WTC11 (cell line): ENCODE results near the gene BUB1. TPM values are rescaled to one million over a fixed set of nuclear protein-coding genes. Genes with fewer than 3 reads are reported as not detected.

Experiments
- ATAC-seq: fragments of 200-7000 bp; cut with Tn5 transposase; 2 replicates; pipeline ENCODE4 v1.10.0; 2021; ENCODE audit warnings: mild to moderate bottlenecking, moderate library complexity
- CTCF ChIA-PET: fragments of 300-600 bp; sonication (Branson Sonifier 250); formaldehyde crosslinking; loops from one replicate; lab custom pipeline; 2021; ENCODE audit warnings: antibody characterized with exemption; lab: Charles Lee
- POLR2A ChIA-PET: fragments of 350-600 bp; sonication (Branson Sonifier 250); formaldehyde crosslinking; loops from one replicate; lab custom pipeline; 2021; ENCODE audit warnings: antibody characterized with exemption; lab: Charles Lee
- DNase-seq: peaks from one replicate; pipeline ENCODE4 v3.0.0; 2021; ENCODE audit warnings: low spot score
- H3K27ac Mint-ChIP-seq: 2 replicates; pipeline ENCODE4 v1.8.0; 2021; ENCODE audit warnings: mixed read lengths
- H3K27me3 Mint-ChIP-seq: 2 replicates; pipeline ENCODE4 v1.8.0; 2021; ENCODE audit warnings: low read depth, mild to moderate bottlenecking, moderate library complexity, mixed read lengths
- H3K36me3 Mint-ChIP-seq: 2 replicates; pipeline ENCODE4 v1.8.0; 2021; ENCODE audit warnings: mixed read lengths
- H3K4me1 Mint-ChIP-seq: 2 replicates; pipeline ENCODE4 v1.8.0; 2022; ENCODE audit warnings: mixed read lengths
- H3K4me3 Mint-ChIP-seq: 2 replicates; pipeline ENCODE4 v1.8.0; 2021; ENCODE audit warnings: mild to moderate bottlenecking, moderate library complexity, mixed read lengths
- H3K9me3 Mint-ChIP-seq: 2 replicates; pipeline ENCODE4 v1.8.0; 2021; ENCODE audit warnings: mixed read lengths
- CDX4 ChIP-seq: fragments of 250-450 bp; sonication (Bioruptor Pico); IDR thresholded peaks from 2 replicates; pipeline ENCODE4 v1.9.0; 2021; ENCODE audit warnings: moderate library complexity, mild to moderate bottlenecking, inconsistent platforms, borderline replicate concordance
- ETV6 ChIP-seq: sonication (generic); formaldehyde crosslinking; IDR thresholded peaks from 2 replicates; pipeline ENCODE4 v1.8.1; 2022; ENCODE audit warnings: mild to moderate bottlenecking, missing genetic modification reagents
- KAT7 ChIP-seq: sonication (generic); formaldehyde crosslinking; IDR thresholded peaks from 2 replicates; pipeline ENCODE4 v1.8.1; 2023; ENCODE audit warnings: missing genetic modification reagents, mild to moderate bottlenecking, borderline replicate concordance
- NFATC4 ChIP-seq: fragments of 250-450 bp; sonication (Bioruptor Pico); IDR thresholded peaks from 2 replicates; pipeline ENCODE4 v1.9.0; 2021; ENCODE audit warnings: mild to moderate bottlenecking
- NR1H2 ChIP-seq: sonication (generic); formaldehyde crosslinking; IDR thresholded peaks from 2 replicates; pipeline ENCODE4 v1.9.0; 2021; ENCODE audit warnings: mild to moderate bottlenecking, moderate library complexity, missing genetic modification reagents
- PRRX2 ChIP-seq: fragments of 250-450 bp; sonication (Bioruptor Pico); IDR thresholded peaks from 2 replicates; pipeline ENCODE4 v1.8.0; 2021; ENCODE audit warnings: mild to moderate bottlenecking
- STAT6 ChIP-seq: sonication (generic); formaldehyde crosslinking; conservative IDR thresholded peaks from 2 replicates; pipeline ENCODE4 v1.8.1; 2023; ENCODE audit warnings: mild to moderate bottlenecking, low read depth, missing genetic modification reagents, moderate library complexity
- TEAD1 ChIP-seq: sonication (generic); formaldehyde crosslinking; IDR thresholded peaks from 2 replicates; pipeline ENCODE4 v1.8.0; 2022; ENCODE audit warnings: mild to moderate bottlenecking, missing genetic modification reagents
- ZBTB21 ChIP-seq: sonication (generic); formaldehyde crosslinking; IDR thresholded peaks from 2 replicates; pipeline ENCODE4 v1.8.1; 2023; ENCODE audit warnings: mild to moderate bottlenecking, missing genetic modification reagents, borderline replicate concordance
- ZNF512 ChIP-seq: sonication (generic); formaldehyde crosslinking; IDR thresholded peaks from 2 replicates; pipeline ENCODE4 v1.8.1; 2022; ENCODE audit warnings: missing genetic modification reagents, borderline replicate concordance
- total RNA-seq: library from RNA; stranded (reverse); gene quantifications from 3 replicates; pipeline ENCODE4 v1.2.3, GENCODE V29; 2021
- TF ChIP-seq, protein P1 (sequence below): fragments of 250-450 bp; sonication (Bioruptor Pico); IDR thresholded peaks from 2 replicates; pipeline ENCODE4 v1.9.0; 2021; ENCODE audit warnings: mild to moderate bottlenecking
- TF ChIP-seq, protein P2 (sequence below): fragments of 250-450 bp; sonication (Bioruptor Pico); IDR thresholded peaks from 2 replicates; pipeline ENCODE4 v1.9.0; 2021; ENCODE audit warnings: mild to moderate bottlenecking, borderline replicate concordance
- TF ChIP-seq, protein P3 (sequence below): sonication (generic); formaldehyde crosslinking; IDR thresholded peaks from 2 replicates; pipeline ENCODE4 v1.8.0; 2022; ENCODE audit warnings: mild to moderate bottlenecking, missing genetic modification reagents
- TF ChIP-seq, protein P4 (sequence below): fragments of 250-450 bp; sonication (Bioruptor Pico); IDR thresholded peaks from 2 replicates; pipeline ENCODE4 v1.8.0; 2021; ENCODE audit warnings: mild to moderate bottlenecking

The BUB1 gene
- total RNA-seq, 1 experiment from 2014 or later, result 116 TPM

DNA sequence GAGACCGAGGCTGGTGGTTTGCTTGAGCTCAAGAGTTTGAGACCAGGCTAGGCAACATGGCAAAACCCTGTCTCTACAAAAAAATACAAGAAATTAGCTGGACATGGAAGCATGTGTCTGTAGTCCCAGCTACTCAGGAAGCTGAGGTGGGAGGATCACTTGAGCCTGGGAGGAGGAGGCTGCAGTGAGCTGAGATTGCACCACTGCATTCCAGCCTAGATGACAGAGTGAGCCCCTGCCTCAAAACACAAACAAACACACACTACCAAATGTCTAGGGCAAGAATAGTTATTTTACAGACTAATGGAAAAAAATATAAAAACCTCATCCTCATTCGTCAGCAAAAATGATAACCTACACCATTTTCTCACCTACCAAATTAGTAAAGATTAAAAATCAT is 15.3 kb downstream of the BUB1 start:
- POLR2A ChIA-PET, result interaction anchor here (1.1 kb wide), 1 partner anchor 26 kb away, joined by 3 read pairs; no protein-coding TSS in a partner anchor
- H3K36me3 Mint-ChIP-seq, result peaks cover 82% of the 10 kb centered on the region

More for the DNA sequence above, 15.3 kb downstream of the BUB1 start:
- Mint-ChIP-seq H3K4me3 (no peak overlapping the region), H3K4me1 (peaks cover 6% of the 10 kb centered on the region; the same call in 1 of the 2 replicates), H3K9me3 (no peaks in the 10 kb centered on the region), H3K27ac (no peak overlapping the region; the same call in 1 of the 2 replicates), H3K27me3 (no peaks in the 10 kb centered on the region)
- no peak for ATAC-seq
- CTCF ChIA-PET, result no interaction called here
- TF ChIP-seq, protein P1, sequence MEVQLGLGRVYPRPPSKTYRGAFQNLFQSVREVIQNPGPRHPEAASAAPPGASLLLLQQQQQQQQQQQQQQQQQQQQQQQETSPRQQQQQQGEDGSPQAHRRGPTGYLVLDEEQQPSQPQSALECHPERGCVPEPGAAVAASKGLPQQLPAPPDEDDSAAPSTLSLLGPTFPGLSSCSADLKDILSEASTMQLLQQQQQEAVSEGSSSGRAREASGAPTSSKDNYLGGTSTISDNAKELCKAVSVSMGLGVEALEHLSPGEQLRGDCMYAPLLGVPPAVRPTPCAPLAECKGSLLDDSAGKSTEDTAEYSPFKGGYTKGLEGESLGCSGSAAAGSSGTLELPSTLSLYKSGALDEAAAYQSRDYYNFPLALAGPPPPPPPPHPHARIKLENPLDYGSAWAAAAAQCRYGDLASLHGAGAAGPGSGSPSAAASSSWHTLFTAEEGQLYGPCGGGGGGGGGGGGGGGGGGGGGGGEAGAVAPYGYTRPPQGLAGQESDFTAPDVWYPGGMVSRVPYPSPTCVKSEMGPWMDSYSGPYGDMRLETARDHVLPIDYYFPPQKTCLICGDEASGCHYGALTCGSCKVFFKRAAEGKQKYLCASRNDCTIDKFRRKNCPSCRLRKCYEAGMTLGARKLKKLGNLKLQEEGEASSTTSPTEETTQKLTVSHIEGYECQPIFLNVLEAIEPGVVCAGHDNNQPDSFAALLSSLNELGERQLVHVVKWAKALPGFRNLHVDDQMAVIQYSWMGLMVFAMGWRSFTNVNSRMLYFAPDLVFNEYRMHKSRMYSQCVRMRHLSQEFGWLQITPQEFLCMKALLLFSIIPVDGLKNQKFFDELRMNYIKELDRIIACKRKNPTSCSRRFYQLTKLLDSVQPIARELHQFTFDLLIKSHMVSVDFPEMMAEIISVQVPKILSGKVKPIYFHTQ (CRISPR knock-in tag), result no peak
- no peak for TF ChIP-seq ZBTB21 (CRISPR knock-in tag)
- no peak for TF ChIP-seq PRRX2 (CRISPR knock-in tag)
- TF ChIP-seq, protein P2, sequence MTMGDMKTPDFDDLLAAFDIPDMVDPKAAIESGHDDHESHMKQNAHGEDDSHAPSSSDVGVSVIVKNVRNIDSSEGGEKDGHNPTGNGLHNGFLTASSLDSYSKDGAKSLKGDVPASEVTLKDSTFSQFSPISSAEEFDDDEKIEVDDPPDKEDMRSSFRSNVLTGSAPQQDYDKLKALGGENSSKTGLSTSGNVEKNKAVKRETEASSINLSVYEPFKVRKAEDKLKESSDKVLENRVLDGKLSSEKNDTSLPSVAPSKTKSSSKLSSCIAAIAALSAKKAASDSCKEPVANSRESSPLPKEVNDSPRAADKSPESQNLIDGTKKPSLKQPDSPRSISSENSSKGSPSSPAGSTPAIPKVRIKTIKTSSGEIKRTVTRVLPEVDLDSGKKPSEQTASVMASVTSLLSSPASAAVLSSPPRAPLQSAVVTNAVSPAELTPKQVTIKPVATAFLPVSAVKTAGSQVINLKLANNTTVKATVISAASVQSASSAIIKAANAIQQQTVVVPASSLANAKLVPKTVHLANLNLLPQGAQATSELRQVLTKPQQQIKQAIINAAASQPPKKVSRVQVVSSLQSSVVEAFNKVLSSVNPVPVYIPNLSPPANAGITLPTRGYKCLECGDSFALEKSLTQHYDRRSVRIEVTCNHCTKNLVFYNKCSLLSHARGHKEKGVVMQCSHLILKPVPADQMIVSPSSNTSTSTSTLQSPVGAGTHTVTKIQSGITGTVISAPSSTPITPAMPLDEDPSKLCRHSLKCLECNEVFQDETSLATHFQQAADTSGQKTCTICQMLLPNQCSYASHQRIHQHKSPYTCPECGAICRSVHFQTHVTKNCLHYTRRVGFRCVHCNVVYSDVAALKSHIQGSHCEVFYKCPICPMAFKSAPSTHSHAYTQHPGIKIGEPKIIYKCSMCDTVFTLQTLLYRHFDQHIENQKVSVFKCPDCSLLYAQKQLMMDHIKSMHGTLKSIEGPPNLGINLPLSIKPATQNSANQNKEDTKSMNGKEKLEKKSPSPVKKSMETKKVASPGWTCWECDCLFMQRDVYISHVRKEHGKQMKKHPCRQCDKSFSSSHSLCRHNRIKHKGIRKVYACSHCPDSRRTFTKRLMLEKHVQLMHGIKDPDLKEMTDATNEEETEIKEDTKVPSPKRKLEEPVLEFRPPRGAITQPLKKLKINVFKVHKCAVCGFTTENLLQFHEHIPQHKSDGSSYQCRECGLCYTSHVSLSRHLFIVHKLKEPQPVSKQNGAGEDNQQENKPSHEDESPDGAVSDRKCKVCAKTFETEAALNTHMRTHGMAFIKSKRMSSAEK (CRISPR knock-in tag), result no peak
- no peak for TF ChIP-seq CDX4 (CRISPR knock-in tag)
- TF ChIP-seq NFATC4 (CRISPR knock-in tag), result no peak
- TF ChIP-seq ZNF512 (CRISPR knock-in tag), result no peak
- TF ChIP-seq TEAD1 (CRISPR knock-in tag), result no peak
- TF ChIP-seq, protein P3, sequence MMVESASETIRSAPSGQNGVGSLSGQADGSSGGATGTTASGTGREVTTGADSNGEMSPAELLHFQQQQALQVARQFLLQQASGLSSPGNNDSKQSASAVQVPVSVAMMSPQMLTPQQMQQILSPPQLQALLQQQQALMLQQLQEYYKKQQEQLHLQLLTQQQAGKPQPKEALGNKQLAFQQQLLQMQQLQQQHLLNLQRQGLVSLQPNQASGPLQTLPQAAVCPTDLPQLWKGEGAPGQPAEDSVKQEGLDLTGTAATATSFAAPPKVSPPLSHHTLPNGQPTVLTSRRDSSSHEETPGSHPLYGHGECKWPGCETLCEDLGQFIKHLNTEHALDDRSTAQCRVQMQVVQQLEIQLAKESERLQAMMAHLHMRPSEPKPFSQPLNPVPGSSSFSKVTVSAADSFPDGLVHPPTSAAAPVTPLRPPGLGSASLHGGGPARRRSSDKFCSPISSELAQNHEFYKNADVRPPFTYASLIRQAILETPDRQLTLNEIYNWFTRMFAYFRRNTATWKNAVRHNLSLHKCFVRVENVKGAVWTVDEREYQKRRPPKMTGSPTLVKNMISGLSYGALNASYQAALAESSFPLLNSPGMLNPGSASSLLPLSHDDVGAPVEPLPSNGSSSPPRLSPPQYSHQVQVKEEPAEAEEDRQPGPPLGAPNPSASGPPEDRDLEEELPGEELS, result no peak
- no peak for TF ChIP-seq NR1H2 (CRISPR knock-in tag)
- TF ChIP-seq STAT6 (CRISPR knock-in tag), result no peak
- TF ChIP-seq, protein P4, sequence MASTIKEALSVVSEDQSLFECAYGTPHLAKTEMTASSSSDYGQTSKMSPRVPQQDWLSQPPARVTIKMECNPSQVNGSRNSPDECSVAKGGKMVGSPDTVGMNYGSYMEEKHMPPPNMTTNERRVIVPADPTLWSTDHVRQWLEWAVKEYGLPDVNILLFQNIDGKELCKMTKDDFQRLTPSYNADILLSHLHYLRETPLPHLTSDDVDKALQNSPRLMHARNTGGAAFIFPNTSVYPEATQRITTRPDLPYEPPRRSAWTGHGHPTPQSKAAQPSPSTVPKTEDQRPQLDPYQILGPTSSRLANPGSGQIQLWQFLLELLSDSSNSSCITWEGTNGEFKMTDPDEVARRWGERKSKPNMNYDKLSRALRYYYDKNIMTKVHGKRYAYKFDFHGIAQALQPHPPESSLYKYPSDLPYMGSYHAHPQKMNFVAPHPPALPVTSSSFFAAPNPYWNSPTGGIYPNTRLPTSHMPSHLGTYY (CRISPR knock-in tag), result no peak
- TF ChIP-seq KAT7, result no peak
- TF ChIP-seq ETV6 (CRISPR knock-in tag), result no peak
- no peak for DNase-seq
